ENCODE data around the gene ZNF469. TPM values are rescaled to one million over a fixed set of nuclear protein-coding genes. Genes with fewer than 3 reads are reported as not detected.

ZNF469 gene
- total RNA-seq, 1 experiment from 2014 or later: 3.2 TPM

GRCh38 chr16:88421871-88422433 is 39.2 kb downstream of the ZNF469 start:
- Mint-ChIP-seq H3K36me3 (no peaks in the 10 kb centered on the region), H3K4me1 (no peaks in the 10 kb centered on the region), H3K9me3 (no peaks in the 10 kb centered on the region), H3K4me3 (no peak overlapping the region), H3K27me3 (ENCODE audit: low read depth) (no peaks in the 10 kb centered on the region; the same call in 1 of the 2 replicates), H3K27ac (no peak overlapping the region)
- DNase-seq (ENCODE audit: low spot score) (no peak), ATAC-seq (no peak)
- CTCF ChIA-PET: no interaction called here
- TF ChIP-seq NR2C2 (CRISPR knock-in tag; IDR thresholded peaks at IDR 0.05): no peak
- TF ChIP-seq ZNF423 (CRISPR knock-in tag; IDR thresholded peaks at IDR 0.05): no peak
- TF ChIP-seq TP53 (CRISPR knock-in tag; IDR thresholded peaks at IDR 0.05): no peak
- no peak for TF ChIP-seq ATF2 (CRISPR knock-in tag; IDR thresholded peaks at IDR 0.05; ENCODE audit: borderline replicate concordance, low read depth)
- TF ChIP-seq TCF7 (CRISPR knock-in tag; IDR thresholded peaks at IDR 0.05; ENCODE audit: low read depth): no peak
- TF ChIP-seq ZNF281 (CRISPR knock-in tag; IDR thresholded peaks at IDR 0.05): no peak
- TF ChIP-seq PRRX2 (CRISPR knock-in tag; IDR thresholded peaks at IDR 0.05): no peak
- no peak for TF ChIP-seq SOX15 (CRISPR knock-in tag; IDR thresholded peaks at IDR 0.05)
- no peak for TF ChIP-seq EMX1 (CRISPR knock-in tag; IDR thresholded peaks at IDR 0.05)
- no peak for TF ChIP-seq GABPB1 (CRISPR knock-in tag; IDR thresholded peaks at IDR 0.05)
- no peak for TF ChIP-seq MLX (CRISPR knock-in tag; IDR thresholded peaks at IDR 0.05)
- no peak for TF ChIP-seq ZNF512 (CRISPR knock-in tag; IDR thresholded peaks at IDR 0.05; ENCODE audit: borderline replicate concordance)
- no peak for TF ChIP-seq USF1 (CRISPR knock-in tag; IDR thresholded peaks at IDR 0.05)
- TF ChIP-seq CBFB (CRISPR knock-in tag; IDR thresholded peaks at IDR 0.05; ENCODE audit: low read depth): no peak
- POLR2A ChIA-PET: no interaction called here

GRCh38 chr16:88422733-88423447 is 40.1 kb downstream of the ZNF469 start:
- no peaks in the 10 kb centered on the region for H3K9me3 Mint-ChIP-seq
- no peaks in the 10 kb centered on the region for H3K4me1 Mint-ChIP-seq
- no peak for DNase-seq (ENCODE audit: low spot score)
- no peak overlapping the region for H3K27ac Mint-ChIP-seq
- no peak for ATAC-seq
- H3K4me3 Mint-ChIP-seq: no peak overlapping the region
- no peaks in the 10 kb centered on the region for H3K36me3 Mint-ChIP-seq
- CTCF ChIA-PET: interaction anchor here (1.9 kb wide), 1 partner anchor 14 kb away, joined by 12 read pairs; no protein-coding TSS in a partner anchor
- no peaks in the 10 kb centered on the region; the same call in 1 of the 2 replicates for H3K27me3 Mint-ChIP-seq (ENCODE audit: low read depth)
- POLR2A ChIA-PET: no interaction called here
- no peak for TF ChIP-seq PREB (CRISPR knock-in tag; IDR thresholded peaks at IDR 0.05; ENCODE audit: borderline replicate concordance)
- no peak for TF ChIP-seq NR3C1 (CRISPR knock-in tag; conservative IDR thresholded peaks at IDR 0.05; ENCODE audit: low read depth)
- no peak for TF ChIP-seq SMAD4 (CRISPR knock-in tag; IDR thresholded peaks at IDR 0.05)
- TF ChIP-seq RORB (CRISPR knock-in tag; IDR thresholded peaks at IDR 0.05): no peak
- TF ChIP-seq ESRRA (CRISPR knock-in tag; IDR thresholded peaks at IDR 0.05; ENCODE audit: borderline replicate concordance): no peak
- no peak for TF ChIP-seq AFF4 (CRISPR knock-in tag; IDR thresholded peaks at IDR 0.05; ENCODE audit: borderline replicate concordance)
- TF ChIP-seq E2F5 (CRISPR knock-in tag; IDR thresholded peaks at IDR 0.05): no peak
- TF ChIP-seq FOXJ3 (CRISPR knock-in tag; IDR thresholded peaks at IDR 0.05; ENCODE audit: borderline replicate concordance): no peak

Measured in WTC11 (cell line).